DOHH2 (cell line): ENCODE measurements around the gene RGS17.

Experiments used
- EZH2phosphoT487 ChIP-seq: fragments of 200-600 bp; sonication (generic); IDR thresholded peaks from 2 replicates; pipeline ENCODE4 v1.6.1; 2017; ENCODE audit warnings: borderline replicate concordance, mild to moderate bottlenecking, antibody characterized with exemption, low read length, moderate library complexity, mixed read lengths
- TF ChIP-seq, protein P1 (sequence below): fragments of 200-600 bp; sonication (generic); IDR thresholded peaks from one replicate; pipeline ENCODE4 v1.5.1; 2014; ENCODE audit warnings: antibody characterized with exemption, mild to moderate bottlenecking, low read depth, low read length; ENCODE audit not compliant: poor library complexity, severe bottlenecking

DNA sequence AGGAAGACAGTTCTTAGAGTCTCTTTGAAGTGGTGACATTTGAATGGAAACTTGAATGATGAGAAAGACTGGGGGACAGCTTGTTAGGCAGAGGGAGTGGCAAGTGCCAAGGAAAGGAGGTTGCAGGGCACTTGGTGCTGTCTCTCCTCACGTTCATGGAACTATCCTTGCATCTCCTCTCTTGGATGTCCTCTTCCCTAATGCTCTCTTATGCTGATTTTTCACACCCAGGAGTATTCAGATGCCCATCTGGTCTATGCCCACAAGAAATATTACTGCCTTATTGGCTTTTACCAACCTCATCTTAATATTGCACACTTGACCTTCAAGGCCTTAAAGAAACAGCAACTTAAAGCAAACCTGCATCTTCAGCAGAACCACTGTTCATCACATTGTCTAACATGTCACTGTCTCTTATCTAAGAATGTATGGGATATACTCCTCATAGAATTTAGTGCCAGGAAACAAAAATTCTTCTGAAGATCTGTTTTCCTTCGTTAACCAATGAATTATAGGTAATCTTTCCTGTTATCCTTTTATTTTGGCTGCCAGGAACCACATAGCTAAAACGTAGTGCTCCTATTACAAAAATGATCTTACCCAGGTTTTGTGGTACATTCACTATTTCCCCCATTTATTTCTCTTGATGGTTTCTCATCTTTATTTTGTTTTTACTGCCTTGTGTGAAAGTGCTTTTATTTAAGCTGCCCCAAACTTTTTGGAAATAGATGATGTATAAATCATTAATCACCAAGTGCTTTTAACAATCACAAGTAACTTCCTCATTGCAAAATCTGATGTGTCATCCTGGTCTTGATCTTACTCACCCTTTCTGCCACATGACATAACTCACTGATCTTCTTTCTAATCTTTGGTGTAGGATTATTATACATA is 12.8 kb downstream of the RGS17 start:
- TF ChIP-seq, protein P1, sequence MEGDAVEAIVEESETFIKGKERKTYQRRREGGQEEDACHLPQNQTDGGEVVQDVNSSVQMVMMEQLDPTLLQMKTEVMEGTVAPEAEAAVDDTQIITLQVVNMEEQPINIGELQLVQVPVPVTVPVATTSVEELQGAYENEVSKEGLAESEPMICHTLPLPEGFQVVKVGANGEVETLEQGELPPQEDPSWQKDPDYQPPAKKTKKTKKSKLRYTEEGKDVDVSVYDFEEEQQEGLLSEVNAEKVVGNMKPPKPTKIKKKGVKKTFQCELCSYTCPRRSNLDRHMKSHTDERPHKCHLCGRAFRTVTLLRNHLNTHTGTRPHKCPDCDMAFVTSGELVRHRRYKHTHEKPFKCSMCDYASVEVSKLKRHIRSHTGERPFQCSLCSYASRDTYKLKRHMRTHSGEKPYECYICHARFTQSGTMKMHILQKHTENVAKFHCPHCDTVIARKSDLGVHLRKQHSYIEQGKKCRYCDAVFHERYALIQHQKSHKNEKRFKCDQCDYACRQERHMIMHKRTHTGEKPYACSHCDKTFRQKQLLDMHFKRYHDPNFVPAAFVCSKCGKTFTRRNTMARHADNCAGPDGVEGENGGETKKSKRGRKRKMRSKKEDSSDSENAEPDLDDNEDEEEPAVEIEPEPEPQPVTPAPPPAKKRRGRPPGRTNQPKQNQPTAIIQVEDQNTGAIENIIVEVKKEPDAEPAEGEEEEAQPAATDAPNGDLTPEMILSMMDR = no peak
- no peak for TF ChIP-seq EZH2phosphoT487
